ENCODE data around the gene VPS33B. TPM values are rescaled to one million over a fixed set of nuclear protein-coding genes. Genes with fewer than 3 reads are reported as not detected.
A peak's percentile ranks its signal among the peaks of the same experiment; 100 is the strongest.

Gene VPS33B
- total and polyA plus RNA-seq, 2 of the 8 experiments (the other 6 are each of a cell fraction or from before 2014, with no cell fraction given) = 11.8 to 17.3 TPM

DNA sequence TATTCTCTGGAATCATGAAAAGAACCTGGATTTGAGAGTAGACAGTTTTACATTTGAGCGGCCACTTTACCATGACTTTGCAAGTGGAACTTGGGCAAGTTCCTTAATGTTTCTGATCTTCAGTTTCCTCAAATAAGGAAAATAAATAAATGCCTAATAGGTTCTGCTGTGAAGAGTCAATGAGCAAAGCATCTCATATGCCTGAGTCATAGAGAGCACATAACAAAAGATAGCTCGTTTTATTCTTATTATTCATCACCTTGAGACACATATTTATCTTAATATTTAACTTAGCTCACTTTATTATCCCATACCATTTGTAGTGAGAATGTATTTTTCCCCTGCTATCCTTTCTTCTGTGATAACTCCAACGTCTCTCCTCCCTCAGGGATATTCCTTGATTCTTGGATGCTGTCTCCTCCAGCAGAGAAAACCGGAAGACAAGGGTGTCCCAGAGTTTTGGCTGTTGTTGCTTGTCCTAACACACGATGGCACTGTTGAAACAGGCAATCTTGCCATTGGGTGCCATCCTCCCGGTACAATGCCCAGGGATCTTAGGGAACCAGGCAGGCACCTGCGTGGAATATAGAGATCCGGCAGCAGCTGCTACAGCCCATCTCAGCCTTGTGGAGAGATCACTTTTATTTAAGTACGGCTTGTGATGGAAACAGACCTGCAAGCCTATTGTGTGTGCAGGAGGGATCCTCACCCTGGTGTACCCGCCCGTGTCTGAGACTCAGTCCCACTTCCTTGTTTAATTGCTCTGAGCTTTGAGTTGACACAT is 33.3 kb upstream of the VPS33B start:
- POLR2A ChIA-PET (ENCODE audit: partially characterized antibody) = no interaction called here
- no peak overlapping the region for H2BK12ac ChIP-seq (ENCODE audit: low read depth, low read length)
- no peak overlapping the region for H3K27ac ChIP-seq (ENCODE audit: low read depth, low read length)
- H4K8ac ChIP-seq (ENCODE audit: extremely low read depth, insufficient read depth, low read length) = no peak overlapping the region
- no peak overlapping the region for H4K91ac ChIP-seq (replicated peaks; ENCODE audit: insufficient read length, low read length)
- H2AFZ ChIP-seq (ENCODE audit: low read length) = peak overlapping the region; percentile 55; the same call in 1 of the 2 replicates
- H3K18ac ChIP-seq (ENCODE audit: extremely low read depth, low read length) = no peak overlapping the region
- CTCF ChIA-PET (ENCODE audit: partially characterized antibody) = interaction anchor here (0.6 to 8.6 kb wide), 48 partner anchors 10 to 1352 kb away, joined by 3 to 145 read pairs (median 5); partner anchors contain the start of genes MAN2A2, SV2B and VPS33B
- no peaks in the 10 kb centered on the region for H3K4me1 ChIP-seq (replicated peaks in 1 of 4; ENCODE audit: control insufficient read depth in 3 of 4, insufficient read depth in 4 of 4, low read length in 3 of 4)
- no peak overlapping the region for H3K14ac ChIP-seq (ENCODE audit: insufficient read length)
- H3K56ac ChIP-seq (replicated peaks; ENCODE audit: insufficient read length, low read depth, low read length) = no peak overlapping the region
- H2BK120ac ChIP-seq (replicated peaks; ENCODE audit: low read depth, low read length) = no peak overlapping the region
- H2BK20ac ChIP-seq (ENCODE audit: low read length) = no peak overlapping the region
- no peak overlapping the region for H3K4me3 ChIP-seq (ENCODE audit: extremely low read depth in 1 of 4, insufficient read depth in 2 of 4, low read depth in 3 of 4, low read length in 4 of 4)
- DNase-seq (ENCODE audit: low read depth in 1 of 2, low spot score in 2 of 2) (peak; percentile 49 to 72), FAIRE-seq (peak; percentile 99)
- no peaks in the 10 kb centered on the region for H3K9me3 ChIP-seq (ENCODE audit: insufficient read depth in 2 of 2, low read depth in 1 of 2, low read length in 1 of 2)
- no peaks in the 10 kb centered on the region for H3K79me1 ChIP-seq (ENCODE audit: low read depth, low read length)
- WGBS, 2 experiments (ENCODE audit: extremely low coverage in 1 of 2, insufficient coverage in 1 of 2, insufficient read length in 1 of 2, insufficient replicate concordance in 2 of 2, low coverage in 1 of 2, low lambda C conversion rate in 2 of 2, missing lambda C conversion rate in 1 of 2) = 43% methylated on average over 11 of the region's 11 CpGs; no CpG with 5 or more reads in 1 of the 2 experiments
- no peaks in the 10 kb centered on the region for H3K36me3 ChIP-seq (ENCODE audit: control insufficient read depth in 2 of 4, insufficient read depth in 4 of 4, low read length in 3 of 4)
- H3K23me2 ChIP-seq (ENCODE audit: low read depth, low read length) = no peaks in the 10 kb centered on the region
- no peaks in the 10 kb centered on the region for H3K79me2 ChIP-seq (ENCODE audit: control insufficient read depth in 1 of 2, insufficient read depth in 2 of 2, low read length in 2 of 2)
- no peaks in the 10 kb centered on the region for H3K27me3 ChIP-seq (replicated peaks in 1 of 4; ENCODE audit: control insufficient read depth in 3 of 4, extremely low read depth in 1 of 4, insufficient read depth in 3 of 4, low read length in 3 of 4)
- no peak overlapping the region for H3K9ac ChIP-seq (replicated peaks in 1 of 4; ENCODE audit: extremely low read depth in 1 of 4, low read depth in 3 of 4, low read length in 3 of 4)
- no peak overlapping the region for H2BK15ac ChIP-seq (ENCODE audit: low read length)
- 0 out of 4 replicates have a peak overlapping the region, but pooled peaks of 1 of the 2 experiments have one; percentile 20 for H3K4me2 ChIP-seq (ENCODE audit: insufficient read depth in 1 of 2, low read depth in 2 of 2, low read length in 2 of 2)
- H3K4ac ChIP-seq (replicated peaks; ENCODE audit: insufficient read length, low read depth, low read length) = no peak overlapping the region
- TF ChIP-seq CHD2 (IDR thresholded peaks at IDR 0.05; ENCODE audit: low read length) = no peak
- TF ChIP-seq RAD21 (IDR thresholded peaks at IDR 0.05 in 1 of 2, conservative IDR thresholded peaks at IDR 0.05 in 1 of 2; ENCODE audit: low read depth in 2 of 2, low read length in 2 of 2) = peak; percentile 98 to 99
- no peak for TF ChIP-seq RBBP5 (IDR thresholded peaks at IDR 0.05; ENCODE audit: borderline replicate concordance, low read depth, low read length)
- TF ChIP-seq, protein P1, sequence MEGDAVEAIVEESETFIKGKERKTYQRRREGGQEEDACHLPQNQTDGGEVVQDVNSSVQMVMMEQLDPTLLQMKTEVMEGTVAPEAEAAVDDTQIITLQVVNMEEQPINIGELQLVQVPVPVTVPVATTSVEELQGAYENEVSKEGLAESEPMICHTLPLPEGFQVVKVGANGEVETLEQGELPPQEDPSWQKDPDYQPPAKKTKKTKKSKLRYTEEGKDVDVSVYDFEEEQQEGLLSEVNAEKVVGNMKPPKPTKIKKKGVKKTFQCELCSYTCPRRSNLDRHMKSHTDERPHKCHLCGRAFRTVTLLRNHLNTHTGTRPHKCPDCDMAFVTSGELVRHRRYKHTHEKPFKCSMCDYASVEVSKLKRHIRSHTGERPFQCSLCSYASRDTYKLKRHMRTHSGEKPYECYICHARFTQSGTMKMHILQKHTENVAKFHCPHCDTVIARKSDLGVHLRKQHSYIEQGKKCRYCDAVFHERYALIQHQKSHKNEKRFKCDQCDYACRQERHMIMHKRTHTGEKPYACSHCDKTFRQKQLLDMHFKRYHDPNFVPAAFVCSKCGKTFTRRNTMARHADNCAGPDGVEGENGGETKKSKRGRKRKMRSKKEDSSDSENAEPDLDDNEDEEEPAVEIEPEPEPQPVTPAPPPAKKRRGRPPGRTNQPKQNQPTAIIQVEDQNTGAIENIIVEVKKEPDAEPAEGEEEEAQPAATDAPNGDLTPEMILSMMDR (IDR thresholded peaks at IDR 0.05; ENCODE audit: control extremely low read depth in 1 of 3, insufficient read depth in 1 of 3, low read depth in 1 of 3, low read length in 3 of 3) = peak; percentile 77 to 96 (median 89)
- peak; percentile 73 for TF ChIP-seq YY1 (IDR thresholded peaks at IDR 0.05; ENCODE audit: low read depth, low read length)
- no peak for TF ChIP-seq SIRT6 (IDR thresholded peaks at IDR 0.05; ENCODE audit: low read length)
- TF ChIP-seq CEBPB (IDR thresholded peaks at IDR 0.05; ENCODE audit: low read depth, low read length) = no peak
- no peak overlapping the region for H2AK5ac ChIP-seq (ENCODE audit: low read depth, low read length)
- no peak overlapping the region for H2BK5ac ChIP-seq (ENCODE audit: low read depth, low read length)
- H4K5ac ChIP-seq (ENCODE audit: insufficient read length, low read depth, low read length) = no peak overlapping the region
- no peaks in the 10 kb centered on the region for H4K20me1 ChIP-seq (replicated peaks in 1 of 2; ENCODE audit: control insufficient read depth in 1 of 2, insufficient read depth in 2 of 2, low read length in 2 of 2)
- H3K23ac ChIP-seq (ENCODE audit: insufficient read length) = no peak overlapping the region

Measured in H1 (cell line).